ENCODE results near the gene EGR2.

Gene EGR2

DNA sequence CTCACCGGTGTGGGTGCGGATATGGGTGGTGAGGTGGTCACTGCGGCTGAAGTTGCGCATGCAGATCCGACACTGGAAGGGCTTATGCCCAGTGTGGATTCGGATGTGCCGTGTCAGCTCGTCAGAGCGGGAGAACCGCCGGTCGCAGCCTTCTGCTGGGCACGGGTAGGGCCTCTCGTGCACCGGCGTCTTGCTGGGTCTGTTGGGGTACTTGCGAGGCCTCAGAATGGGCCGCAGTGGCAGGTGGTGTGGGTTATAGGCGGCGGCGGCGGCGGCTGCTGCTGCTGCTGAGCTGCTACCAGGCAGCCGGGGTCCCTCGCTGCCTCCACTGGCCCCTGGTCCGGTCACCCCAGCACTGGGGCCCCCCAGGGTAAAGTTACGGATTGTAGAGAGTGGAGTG lies 2.7 kb downstream of the EGR2 start:
- Histone ChIP-seq H3K9me2 (replicated peaks; ENCODE audit: insufficient read depth, low read length) (no peaks in the 10 kb centered on the region), H3K4me2 (ENCODE audit: low read depth, low read length, poor library complexity, severe bottlenecking) (no peak overlapping the region), H3K27ac (ENCODE audit: low read depth, low read length) (no peak overlapping the region), H3K4me3 (ENCODE audit: insufficient read depth, low read length, poor library complexity, severe bottlenecking) (no peak overlapping the region), H2AFZ (ENCODE audit: low read depth, low read length, severe bottlenecking) (no peak overlapping the region), H3K79me2 (ENCODE audit: insufficient read depth, low read length) (0 out of 2 replicates have a peak, but pooled peaks cover under 1% of the 10 kb centered on the region), H4K20me1 (ENCODE audit: low read depth, low read length) (peaks cover 21% of the 10 kb centered on the region), H3F3A (ENCODE audit: insufficient read depth) (peaks cover 36% of the 10 kb centered on the region), H3K9me3 (ENCODE audit: insufficient read depth, low read length) (no peaks in the 10 kb centered on the region), H3K27me3 (ENCODE audit: low read length) (no peaks in the 10 kb centered on the region), H3K9ac (ENCODE audit: low read length) (no peak overlapping the region), H3K36me3 (ENCODE audit: low read length) (peaks cover 4% of the 10 kb centered on the region; the same call in 1 of the 2 replicates)
- TF ChIP-seq EZH2phosphoT487 (conservative IDR thresholded peaks at IDR 0.05; ENCODE audit: low read length): no peak
- TF ChIP-seq, protein P1, sequence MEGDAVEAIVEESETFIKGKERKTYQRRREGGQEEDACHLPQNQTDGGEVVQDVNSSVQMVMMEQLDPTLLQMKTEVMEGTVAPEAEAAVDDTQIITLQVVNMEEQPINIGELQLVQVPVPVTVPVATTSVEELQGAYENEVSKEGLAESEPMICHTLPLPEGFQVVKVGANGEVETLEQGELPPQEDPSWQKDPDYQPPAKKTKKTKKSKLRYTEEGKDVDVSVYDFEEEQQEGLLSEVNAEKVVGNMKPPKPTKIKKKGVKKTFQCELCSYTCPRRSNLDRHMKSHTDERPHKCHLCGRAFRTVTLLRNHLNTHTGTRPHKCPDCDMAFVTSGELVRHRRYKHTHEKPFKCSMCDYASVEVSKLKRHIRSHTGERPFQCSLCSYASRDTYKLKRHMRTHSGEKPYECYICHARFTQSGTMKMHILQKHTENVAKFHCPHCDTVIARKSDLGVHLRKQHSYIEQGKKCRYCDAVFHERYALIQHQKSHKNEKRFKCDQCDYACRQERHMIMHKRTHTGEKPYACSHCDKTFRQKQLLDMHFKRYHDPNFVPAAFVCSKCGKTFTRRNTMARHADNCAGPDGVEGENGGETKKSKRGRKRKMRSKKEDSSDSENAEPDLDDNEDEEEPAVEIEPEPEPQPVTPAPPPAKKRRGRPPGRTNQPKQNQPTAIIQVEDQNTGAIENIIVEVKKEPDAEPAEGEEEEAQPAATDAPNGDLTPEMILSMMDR (IDR thresholded peaks at IDR 0.05; ENCODE audit: insufficient read depth, low read length, poor library complexity, severe bottlenecking): no peak

GRCh38 chr10:62812672-62813439 lies 3.3 kb downstream of the EGR2 start:
- H3K27me3 ChIP-seq (ENCODE audit: low read length): no peaks in the 10 kb centered on the region
- no peaks in the 10 kb centered on the region for H3K9me2 ChIP-seq (replicated peaks; ENCODE audit: insufficient read depth, low read length)
- H3K9me3 ChIP-seq (ENCODE audit: insufficient read depth, low read length): no peaks in the 10 kb centered on the region
- H2AFZ ChIP-seq (ENCODE audit: low read depth, low read length, severe bottlenecking): no peak overlapping the region
- H3K27ac ChIP-seq (ENCODE audit: low read depth, low read length): no peak overlapping the region
- TF ChIP-seq, protein P1 (IDR thresholded peaks at IDR 0.05; ENCODE audit: insufficient read depth, low read length, poor library complexity, severe bottlenecking): no peak
- TF ChIP-seq EZH2phosphoT487 (conservative IDR thresholded peaks at IDR 0.05; ENCODE audit: low read length): no peak
- H4K20me1 ChIP-seq (ENCODE audit: low read depth, low read length): peaks cover 27% of the 10 kb centered on the region
- H3K36me3 ChIP-seq (ENCODE audit: low read length): peaks cover 10% of the 10 kb centered on the region; the same call in 1 of the 2 replicates
- no peak overlapping the region for H3K4me3 ChIP-seq (ENCODE audit: insufficient read depth, low read length, poor library complexity, severe bottlenecking)
- peaks cover 36% of the 10 kb centered on the region for H3F3A ChIP-seq (ENCODE audit: insufficient read depth)
- H3K4me2 ChIP-seq (ENCODE audit: low read depth, low read length, poor library complexity, severe bottlenecking): no peak overlapping the region
- H3K79me2 ChIP-seq (ENCODE audit: insufficient read depth, low read length): peaks cover 6% of the 10 kb centered on the region; the same call in 1 of the 2 replicates
- no peak overlapping the region for H3K9ac ChIP-seq (ENCODE audit: low read length)

- Histone ChIP-seq H3K4me2 (ENCODE audit: low read depth, low read length, poor library complexity, severe bottlenecking) (no peak overlapping the region), H3K9me2 (replicated peaks; ENCODE audit: insufficient read depth, low read length) (no peaks in the 10 kb centered on the region), H3K27me3 (ENCODE audit: low read length) (no peaks in the 10 kb centered on the region), H3K9ac (ENCODE audit: low read length) (no peak overlapping the region), H2AFZ (ENCODE audit: low read depth, low read length, severe bottlenecking) (no peak overlapping the region), H3K79me2 (ENCODE audit: insufficient read depth, low read length) (peaks cover 19% of the 10 kb centered on the region), H3K4me3 (ENCODE audit: insufficient read depth, low read length, poor library complexity, severe bottlenecking) (no peak overlapping the region), H4K20me1 (ENCODE audit: low read depth, low read length) (peaks cover 43% of the 10 kb centered on the region), H3K27ac (ENCODE audit: low read depth, low read length) (no peak overlapping the region), H3F3A (ENCODE audit: insufficient read depth) (peaks cover 32% of the 10 kb centered on the region), H3K36me3 (ENCODE audit: low read length) (peaks cover 25% of the 10 kb centered on the region), H3K9me3 (ENCODE audit: insufficient read depth, low read length) (no peaks in the 10 kb centered on the region)
- TF ChIP-seq EZH2phosphoT487 (conservative IDR thresholded peaks at IDR 0.05; ENCODE audit: low read length): no peak
- TF ChIP-seq, protein P1 (IDR thresholded peaks at IDR 0.05; ENCODE audit: insufficient read depth, low read length, poor library complexity, severe bottlenecking): no peak
Observed at GRCh38 chr10:62811159-62811875, 4.8 kb downstream of the EGR2 start.
